ENCODE measurements around the gene SRPK3. TPM values are rescaled to one million over a fixed set of nuclear protein-coding genes. Genes with fewer than 3 reads are reported as not detected.
"Not testable (repeated sequence)": the region's sequence is repeated elsewhere in the genome, so short reads cannot be mapped to it uniquely, and the experiment has no call there.

The SRPK3 gene
- total RNA-seq, 2 experiments from 2014 or later, result not detected

DNA sequence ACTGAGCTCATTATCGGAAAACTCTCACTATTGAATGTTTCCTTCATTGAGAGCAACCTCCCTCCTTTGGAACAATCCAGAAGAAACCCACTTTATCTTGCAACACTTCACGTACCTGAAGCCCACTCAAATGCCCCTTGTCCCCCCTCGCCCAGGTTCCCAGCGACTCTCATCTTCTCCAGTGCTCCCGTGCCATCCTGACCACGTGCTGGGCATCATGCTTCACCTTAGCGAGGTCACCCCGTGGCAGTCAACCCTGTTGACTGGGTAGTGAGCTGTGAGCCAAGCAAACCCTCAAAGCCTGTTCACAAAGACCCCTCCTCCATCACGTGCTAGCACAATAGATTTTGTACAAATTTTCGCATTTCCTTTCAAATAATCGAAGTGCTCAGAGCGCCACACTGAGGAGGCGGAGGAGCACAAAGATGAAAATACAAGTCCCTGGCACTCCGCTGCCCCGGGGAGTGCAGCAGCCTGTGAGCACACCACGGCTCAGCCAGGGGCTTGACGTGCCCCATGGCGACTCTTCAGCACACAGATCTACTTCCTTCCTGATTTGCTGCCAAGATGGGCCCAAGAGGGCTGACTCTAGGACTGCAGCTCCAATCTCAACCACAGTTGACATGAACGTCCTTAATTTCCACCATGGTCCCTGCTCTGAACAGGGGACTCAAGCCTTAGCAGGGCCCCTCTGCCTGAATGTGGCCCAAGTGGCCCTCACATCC, 33.9 kb downstream of the SRPK3 start:
- no peak for DNase-seq (ENCODE audit: low spot score)
- ChIA-PET CTCF (ENCODE audit: unreplicated experiment) (no interaction called here), POLR2A (no interaction called here)
- TF ChIP-seq, protein P1, sequence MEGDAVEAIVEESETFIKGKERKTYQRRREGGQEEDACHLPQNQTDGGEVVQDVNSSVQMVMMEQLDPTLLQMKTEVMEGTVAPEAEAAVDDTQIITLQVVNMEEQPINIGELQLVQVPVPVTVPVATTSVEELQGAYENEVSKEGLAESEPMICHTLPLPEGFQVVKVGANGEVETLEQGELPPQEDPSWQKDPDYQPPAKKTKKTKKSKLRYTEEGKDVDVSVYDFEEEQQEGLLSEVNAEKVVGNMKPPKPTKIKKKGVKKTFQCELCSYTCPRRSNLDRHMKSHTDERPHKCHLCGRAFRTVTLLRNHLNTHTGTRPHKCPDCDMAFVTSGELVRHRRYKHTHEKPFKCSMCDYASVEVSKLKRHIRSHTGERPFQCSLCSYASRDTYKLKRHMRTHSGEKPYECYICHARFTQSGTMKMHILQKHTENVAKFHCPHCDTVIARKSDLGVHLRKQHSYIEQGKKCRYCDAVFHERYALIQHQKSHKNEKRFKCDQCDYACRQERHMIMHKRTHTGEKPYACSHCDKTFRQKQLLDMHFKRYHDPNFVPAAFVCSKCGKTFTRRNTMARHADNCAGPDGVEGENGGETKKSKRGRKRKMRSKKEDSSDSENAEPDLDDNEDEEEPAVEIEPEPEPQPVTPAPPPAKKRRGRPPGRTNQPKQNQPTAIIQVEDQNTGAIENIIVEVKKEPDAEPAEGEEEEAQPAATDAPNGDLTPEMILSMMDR (conservative IDR thresholded peaks at IDR 0.05; ENCODE audit: low read length), result no peak
- TF ChIP-seq EZH2phosphoT487 (IDR thresholded peaks at IDR 0.05; ENCODE audit: borderline replicate concordance, low read depth, low read length), result no peak
- H3K79me2 ChIP-seq (ENCODE audit: insufficient read depth, low read depth, low read length), result no peaks in the 10 kb centered on the region
- H3K27ac ChIP-seq (ENCODE audit: low read depth, low read length, poor library complexity, severe bottlenecking), result no peak overlapping the region
- no peaks in the 10 kb centered on the region for H4K20me1 ChIP-seq (ENCODE audit: insufficient read depth, low read length)
- intact Hi-C loops (cut with micrococcal nuclease; ENCODE audit: unreplicated experiment), result no loop called here
- no peaks in the 10 kb centered on the region for H3K36me3 ChIP-seq (ENCODE audit: insufficient read depth, low read length)
- no TSS peak for BruUV-seq (replicated peaks)
- no peaks in the 10 kb centered on the region for H3K4me1 ChIP-seq (ENCODE audit: insufficient read depth, low read length, poor library complexity, severe bottlenecking)
- H3K4me3 ChIP-seq (ENCODE audit: low read depth, low read length, poor library complexity, severe bottlenecking), result no peak overlapping the region
- H2AFZ ChIP-seq (ENCODE audit: low read length), result no peak overlapping the region
- H3K4me2 ChIP-seq (ENCODE audit: low read length), result no peak overlapping the region
- no peaks in the 10 kb centered on the region for H3K9me3 ChIP-seq (ENCODE audit: low read length)
- H3K9me2 ChIP-seq (ENCODE audit: insufficient read depth, low read length), result no peaks in the 10 kb centered on the region

DNA sequence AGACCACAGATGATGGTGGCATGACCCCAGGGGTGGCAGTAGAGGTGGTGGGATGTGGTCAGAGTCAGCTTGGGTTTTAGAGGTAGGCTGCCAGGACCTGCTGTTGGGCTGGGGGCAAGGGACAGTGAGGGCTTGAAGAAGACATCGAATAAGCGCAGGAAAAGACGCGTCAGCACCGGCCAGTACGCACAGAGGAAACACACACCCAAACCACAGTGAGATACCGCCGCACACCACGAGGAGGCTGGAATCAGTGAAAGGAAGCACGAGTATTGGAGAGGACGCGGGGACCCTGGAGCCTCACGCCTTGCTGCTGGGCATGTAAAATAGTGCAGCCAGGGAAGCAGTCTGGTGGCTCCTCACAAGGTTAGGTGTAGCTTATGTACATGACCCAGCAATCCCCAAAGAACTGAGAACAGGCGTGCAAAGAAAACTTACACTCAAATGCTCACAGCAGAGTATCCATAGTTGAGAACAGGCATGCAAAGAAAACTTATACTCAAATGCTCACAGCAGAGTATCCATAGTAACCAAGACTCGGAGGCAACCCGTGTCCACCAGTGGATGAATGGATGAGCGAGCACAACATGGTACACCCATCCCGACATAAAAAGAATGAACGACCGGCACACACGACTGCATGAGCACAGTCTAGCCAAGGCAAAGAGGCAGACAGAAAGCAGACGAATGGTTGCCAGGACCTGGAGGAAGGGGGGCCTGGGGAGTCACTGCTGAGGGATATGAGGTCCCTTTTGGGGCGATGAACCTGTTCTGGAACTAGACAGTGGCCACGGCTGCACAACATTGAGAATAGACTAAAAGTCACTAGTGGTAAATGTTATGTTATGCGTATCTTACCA, 36.2 kb downstream of the SRPK3 start:
- H2AFZ ChIP-seq (ENCODE audit: low read length), result no peak overlapping the region

DNA sequence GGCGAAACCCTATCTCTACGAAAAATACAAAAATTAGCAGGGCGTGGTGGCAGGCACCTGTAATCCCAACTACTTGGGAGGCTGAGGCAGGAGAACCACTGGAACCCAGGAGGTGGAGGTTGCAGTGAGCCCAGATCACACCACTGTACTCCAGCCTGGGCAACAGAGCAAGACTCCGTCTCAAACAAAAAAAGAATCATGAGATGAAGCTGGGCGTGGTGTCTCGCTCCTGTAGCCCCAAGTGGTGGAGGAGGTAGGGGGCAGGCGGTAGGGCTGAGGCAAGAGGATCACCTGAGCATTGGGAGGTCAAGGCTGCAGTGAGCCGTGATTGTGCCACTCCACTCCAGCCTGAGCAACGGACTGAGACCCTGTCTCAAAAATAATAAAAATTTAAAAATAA, 37.2 kb downstream of the SRPK3 start:
- intact Hi-C loops (cut with micrococcal nuclease; ENCODE audit: unreplicated experiment), result not testable (repeated sequence)

More for the DNA sequence above, 36.2 kb downstream of the SRPK3 start:
- DNase-seq (ENCODE audit: low spot score), result no peak
- intact Hi-C loops (cut with micrococcal nuclease; ENCODE audit: unreplicated experiment), result no loop called here
- BruUV-seq (replicated peaks), result no TSS peak
- Histone ChIP-seq H3K36me3 (ENCODE audit: insufficient read depth, low read length) (no peaks in the 10 kb centered on the region), H3K9me3 (ENCODE audit: low read length) (no peaks in the 10 kb centered on the region), H3K4me2 (ENCODE audit: low read length) (no peak overlapping the region), H3K4me3 (ENCODE audit: low read depth, low read length, poor library complexity, severe bottlenecking) (no peak overlapping the region), H4K20me1 (ENCODE audit: insufficient read depth, low read length) (no peaks in the 10 kb centered on the region), H3K4me1 (ENCODE audit: insufficient read depth, low read length, poor library complexity, severe bottlenecking) (no peaks in the 10 kb centered on the region), H3K27ac (ENCODE audit: low read depth, low read length, poor library complexity, severe bottlenecking) (no peak overlapping the region), H3K79me2 (ENCODE audit: insufficient read depth, low read depth, low read length) (no peaks in the 10 kb centered on the region), H3K9me2 (ENCODE audit: insufficient read depth, low read length) (no peaks in the 10 kb centered on the region)
- ChIA-PET POLR2A (interaction anchor here (0.5 kb wide), 1 partner anchor 272 kb away, joined by 6 read pairs; no protein-coding TSS in a partner anchor), CTCF (ENCODE audit: unreplicated experiment) (no interaction called here)
- no peak for TF ChIP-seq EZH2phosphoT487 (IDR thresholded peaks at IDR 0.05; ENCODE audit: borderline replicate concordance, low read depth, low read length)
- TF ChIP-seq, protein P1 (conservative IDR thresholded peaks at IDR 0.05; ENCODE audit: low read length), result no peak

More for the DNA sequence above, 37.2 kb downstream of the SRPK3 start:
- DNase-seq (ENCODE audit: low spot score); H3K9me2 ChIP-seq (ENCODE audit: insufficient read depth, low read length); CTCF ChIA-PET (ENCODE audit: unreplicated experiment); H3K4me1 ChIP-seq (ENCODE audit: insufficient read depth, low read length, poor library complexity, severe bottlenecking); H3K27ac ChIP-seq (ENCODE audit: low read depth, low read length, poor library complexity, severe bottlenecking); H3K79me2 ChIP-seq (ENCODE audit: insufficient read depth, low read depth, low read length); H3K4me3 ChIP-seq (ENCODE audit: low read depth, low read length, poor library complexity, severe bottlenecking); H3K9me3 ChIP-seq (ENCODE audit: low read length); BruUV-seq (replicated peaks); H2AFZ ChIP-seq (ENCODE audit: low read length); POLR2A ChIA-PET; H3K36me3 ChIP-seq (ENCODE audit: insufficient read depth, low read length); H4K20me1 ChIP-seq (ENCODE audit: insufficient read depth, low read length); H3K4me2 ChIP-seq (ENCODE audit: low read length): not testable (repeated sequence)
